SJSA1 (cell line): ENCODE data around the gene PPP2R2B. TPM values are rescaled to one million over a fixed set of nuclear protein-coding genes. Genes with fewer than 3 reads are reported as not detected.

Experiments
- DNase-seq, 2 experiments: peaks; one replicate each; pipeline ENCODE4 v3.0.0-alpha.2; 2015 to 2020; ENCODE audit warnings: low spot score in 2 of 2, low read depth in 1 of 2
- H3K27ac ChIP-seq: fragments of 250-450 bp; sonication (Bioruptor Pico); 2 replicates; pipeline ENCODE4 v1.5.1; 2020; ENCODE audit warnings: mild to moderate bottlenecking, moderate library complexity
- H3K27me3 ChIP-seq: fragments of 250-450 bp; sonication (Bioruptor Pico); replicated peaks from 2 replicates; pipeline ENCODE4 v1.5.1; 2020; ENCODE audit warnings: mild to moderate bottlenecking, moderate library complexity
- H3K36me3 ChIP-seq: fragments of 250-450 bp; sonication (Bioruptor Pico); 2 replicates; pipeline ENCODE4 v1.5.1; 2020; ENCODE audit warnings: mild to moderate bottlenecking
- H3K4me1 ChIP-seq: fragments of 250-450 bp; sonication (Bioruptor Pico); replicated peaks from 2 replicates; pipeline ENCODE4 v1.6.1; 2021; ENCODE audit warnings: mild to moderate bottlenecking
- H3K4me3 ChIP-seq: fragments of 250-450 bp; sonication (Bioruptor Pico); 2 replicates; pipeline ENCODE4 v1.5.1; 2020; ENCODE audit warnings: mild to moderate bottlenecking
- H3K9me3 ChIP-seq: fragments of 250-450 bp; sonication (Bioruptor Pico); replicated peaks from 2 replicates; pipeline ENCODE4 v1.5.1; 2020; ENCODE audit warnings: mild to moderate bottlenecking
- total RNA-seq: library from RNA; depleted of rRNA; stranded (reverse); fragments of >200 nt; shearing (Covaris generic); gene quantifications from 2 replicates; pipeline ENCODE4 v1.2.3, GENCODE V29; 2014

The PPP2R2B gene
- total RNA-seq, 1 experiment from 2014 or later = 0.13 TPM

DNA sequence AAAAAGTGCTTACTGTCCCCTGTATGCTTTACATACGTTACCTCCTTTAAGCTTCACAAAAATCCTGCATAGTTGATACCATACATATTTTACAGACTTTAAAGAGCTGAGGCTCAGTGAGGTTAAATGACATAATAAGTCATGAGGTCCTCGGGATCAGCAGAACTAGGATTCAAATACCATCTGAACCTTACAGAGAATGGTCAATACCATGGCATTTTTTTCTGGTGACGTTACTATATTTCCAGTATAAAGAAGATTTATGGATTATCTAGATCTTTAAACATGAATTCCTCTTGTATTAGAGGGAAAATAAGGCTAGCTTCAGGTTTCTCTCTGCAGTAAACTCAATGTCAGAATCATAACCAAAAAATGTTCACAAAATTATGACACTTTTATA is 208.9 kb downstream of the PPP2R2B start:
- Histone ChIP-seq H3K9me3 (no peaks in the 10 kb centered on the region), H3K27ac (no peak overlapping the region), H3K4me3 (no peak overlapping the region), H3K36me3 (no peaks in the 10 kb centered on the region), H3K4me1 (no peaks in the 10 kb centered on the region), H3K27me3 (0 out of 2 replicates have a peak, but pooled peaks cover 8% of the 10 kb centered on the region)
- no peak for DNase-seq

DNA sequence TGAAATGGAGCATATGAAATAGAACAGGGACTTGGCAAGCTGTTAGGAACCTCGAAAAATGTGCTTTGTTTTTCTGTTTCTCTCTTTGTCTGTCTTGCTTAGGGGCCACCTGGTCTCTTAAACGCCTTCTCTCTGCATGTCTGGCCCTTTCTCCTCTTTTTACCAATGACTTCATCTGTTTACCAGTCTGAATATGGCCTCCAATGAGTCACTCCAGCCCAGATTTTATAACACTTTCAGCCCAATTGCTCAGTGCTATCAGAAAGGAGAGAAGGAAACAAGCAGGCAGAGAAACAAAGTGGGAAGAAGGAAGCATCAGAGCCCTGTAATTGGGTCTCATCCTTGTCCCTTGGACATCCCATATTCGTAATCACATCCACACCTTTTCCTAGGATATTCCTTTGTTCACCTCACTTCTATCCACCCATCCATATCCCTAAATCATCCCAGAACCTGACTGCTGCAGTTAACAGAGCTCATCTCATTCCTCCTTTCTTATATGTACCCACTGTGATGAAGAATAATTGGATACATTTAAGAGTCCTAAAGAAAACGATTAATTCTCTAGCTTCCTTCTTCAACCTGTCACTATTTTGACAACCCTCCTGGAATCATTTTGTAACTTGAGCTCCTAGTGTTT is 210.8 kb downstream of the PPP2R2B start:
- Histone ChIP-seq H3K27me3 (0 out of 2 replicates have a peak, but pooled peaks cover 8% of the 10 kb centered on the region), H3K36me3 (no peaks in the 10 kb centered on the region), H3K27ac (no peak overlapping the region), H3K9me3 (no peaks in the 10 kb centered on the region), H3K4me3 (no peak overlapping the region), H3K4me1 (no peaks in the 10 kb centered on the region)
- DNase-seq = peak in 1 of 2 experiments; percentile 9

DNA sequence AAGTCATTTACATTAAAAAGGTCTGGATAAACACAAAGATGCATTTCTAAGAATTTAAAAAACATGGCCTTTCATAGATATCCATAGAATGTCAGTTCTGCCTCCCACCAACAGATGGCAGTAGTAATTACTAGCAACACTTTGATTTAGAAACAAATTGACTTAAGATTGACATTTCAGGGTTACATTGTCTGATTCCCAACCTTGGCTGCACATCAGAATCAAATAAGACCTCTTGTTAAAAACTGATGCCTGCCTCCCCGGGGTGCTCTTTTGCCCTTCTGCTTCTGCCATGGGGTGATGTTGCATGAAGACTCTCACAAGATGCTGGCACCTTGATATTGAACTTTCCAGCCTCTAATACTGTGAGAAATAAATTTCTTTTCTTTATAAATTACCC is 216.3 kb downstream of the PPP2R2B start:
- peak in 1 of 2 experiments; percentile 46 for DNase-seq
- Histone ChIP-seq H3K4me3 (no peak overlapping the region), H3K4me1 (no peaks in the 10 kb centered on the region), H3K27me3 (no peaks in the 10 kb centered on the region), H3K27ac (no peak overlapping the region), H3K9me3 (no peaks in the 10 kb centered on the region), H3K36me3 (no peaks in the 10 kb centered on the region)

DNA sequence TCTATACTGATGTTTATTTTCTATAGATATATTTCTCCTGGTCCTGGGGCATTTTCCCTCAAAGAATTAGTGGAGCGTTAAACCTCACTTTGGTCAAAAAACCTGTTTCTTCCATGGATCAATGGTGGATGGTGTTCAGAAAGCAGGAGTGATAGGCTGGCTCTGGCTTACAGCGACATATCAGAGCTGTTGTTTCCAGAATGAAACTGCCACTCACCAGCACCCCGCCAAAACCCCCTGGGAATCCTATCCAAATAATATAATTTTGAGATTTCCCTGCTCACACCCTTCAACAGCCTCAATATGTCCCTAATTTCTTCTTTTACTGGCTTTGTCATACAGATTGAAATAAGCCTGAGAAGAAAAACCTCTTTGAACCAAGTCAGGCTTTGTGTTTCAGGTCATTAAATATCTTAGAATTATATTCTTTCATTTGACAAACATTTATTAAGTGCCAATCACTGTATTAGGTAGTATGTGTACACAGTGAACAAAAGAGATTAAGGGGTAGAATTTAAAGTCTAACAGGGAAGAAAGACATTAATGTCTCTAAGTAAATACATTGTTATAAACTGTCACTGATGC is 218.1 kb downstream of the PPP2R2B start:
- DNase-seq = no peak
- H3K36me3 ChIP-seq = no peaks in the 10 kb centered on the region
- no peaks in the 10 kb centered on the region for H3K9me3 ChIP-seq
- no peak overlapping the region for H3K4me3 ChIP-seq
- no peak overlapping the region for H3K27ac ChIP-seq
- no peaks in the 10 kb centered on the region for H3K27me3 ChIP-seq
- H3K4me1 ChIP-seq = no peaks in the 10 kb centered on the region

DNA sequence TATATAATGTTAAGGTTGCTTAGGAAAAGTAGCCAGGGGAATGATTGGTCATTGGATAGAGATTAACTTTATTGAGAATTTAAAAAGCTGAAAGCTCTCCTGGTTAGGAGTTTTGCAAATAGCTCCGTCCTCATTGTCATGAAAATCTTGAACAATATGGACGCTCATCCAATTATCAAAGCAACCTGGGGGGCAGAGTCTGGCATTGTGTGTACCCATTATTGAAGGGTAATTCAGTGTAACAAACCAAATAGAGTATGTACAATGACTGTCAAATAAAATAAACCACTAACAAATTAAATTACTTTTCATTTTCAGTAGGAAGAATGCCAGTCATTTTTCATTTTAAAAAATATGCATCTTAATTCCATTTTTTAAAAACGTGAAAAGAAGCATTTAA is 218.6 kb downstream of the PPP2R2B start:
- Histone ChIP-seq H3K4me3 (no peak overlapping the region), H3K4me1 (no peaks in the 10 kb centered on the region), H3K27ac (no peak overlapping the region), H3K9me3 (no peaks in the 10 kb centered on the region), H3K27me3 (no peaks in the 10 kb centered on the region), H3K36me3 (no peaks in the 10 kb centered on the region)
- no peak for DNase-seq

DNA sequence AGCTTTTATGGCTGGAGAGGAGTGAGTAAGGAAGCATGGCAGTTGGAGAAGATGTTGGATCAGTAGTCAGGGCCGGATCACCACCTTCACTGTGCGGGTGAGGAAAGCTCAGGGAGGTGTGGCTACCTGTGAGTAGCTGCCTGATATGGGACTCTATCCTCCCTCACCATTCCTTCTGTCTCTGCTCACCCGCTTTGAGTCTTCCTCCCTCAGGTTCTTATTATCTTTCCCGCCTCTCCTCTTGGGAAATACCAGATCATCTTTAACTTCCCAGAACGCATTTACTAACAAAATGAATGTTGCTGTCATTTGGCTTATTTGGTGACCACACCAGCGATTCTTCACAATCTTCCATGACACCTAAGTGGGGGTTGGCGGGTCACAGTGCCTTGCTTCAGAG is 221.9 kb downstream of the PPP2R2B start:
- H3K27ac ChIP-seq = no peak overlapping the region
- H3K36me3 ChIP-seq = no peaks in the 10 kb centered on the region
- H3K27me3 ChIP-seq = 0 out of 2 replicates have a peak, but pooled peaks cover 4% of the 10 kb centered on the region
- no peak for DNase-seq
- H3K9me3 ChIP-seq = no peaks in the 10 kb centered on the region
- no peaks in the 10 kb centered on the region for H3K4me1 ChIP-seq
- H3K4me3 ChIP-seq = no peak overlapping the region

DNA sequence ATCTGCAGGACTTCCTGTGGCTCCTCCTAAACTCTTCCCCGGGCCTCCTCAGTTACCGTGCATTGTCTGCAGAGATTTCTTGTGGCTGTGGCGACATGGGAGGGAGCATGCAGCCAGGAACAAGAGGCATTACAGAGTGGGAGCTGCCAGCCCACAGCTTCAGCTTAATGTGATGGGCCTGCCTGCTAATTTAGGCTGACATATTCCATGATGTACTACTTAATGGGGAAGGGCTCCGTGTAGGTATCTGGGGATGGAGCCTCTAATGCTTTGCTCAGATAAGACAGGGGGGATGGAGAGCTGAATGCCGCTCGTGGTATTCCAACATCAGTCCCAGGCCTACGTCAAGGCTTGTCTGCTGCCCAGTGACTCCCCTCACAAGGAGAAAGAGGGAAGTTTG is 225.0 kb downstream of the PPP2R2B start:
- Histone ChIP-seq H3K4me3 (no peak overlapping the region), H3K27ac (no peak overlapping the region), H3K36me3 (no peaks in the 10 kb centered on the region), H3K27me3 (0 out of 2 replicates have a peak, but pooled peaks cover 4% of the 10 kb centered on the region), H3K9me3 (no peaks in the 10 kb centered on the region), H3K4me1 (no peaks in the 10 kb centered on the region)
- no peak for DNase-seq

DNA sequence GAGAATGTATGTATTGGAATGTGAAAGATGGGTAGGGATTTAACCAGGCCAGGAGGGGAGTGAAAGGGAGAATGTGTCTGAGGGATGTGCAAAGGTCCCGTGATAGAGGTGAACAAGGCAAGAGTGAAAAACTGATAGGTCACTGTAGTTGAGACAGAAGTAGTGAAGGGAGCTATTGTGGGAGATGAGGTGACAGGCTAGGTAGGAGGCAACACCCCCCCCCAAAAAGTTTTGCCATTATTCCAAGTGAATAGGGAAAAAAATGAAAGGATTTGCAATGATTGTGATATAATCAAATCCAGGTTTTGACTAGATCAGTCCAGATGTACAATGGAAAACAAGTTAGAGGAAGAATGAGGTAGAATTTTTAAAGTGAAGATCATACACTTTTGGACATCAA is 226.0 kb downstream of the PPP2R2B start:
- 0 out of 2 replicates have a peak, but pooled peaks cover 4% of the 10 kb centered on the region for H3K27me3 ChIP-seq
- H3K4me3 ChIP-seq = no peak overlapping the region
- no peaks in the 10 kb centered on the region for H3K36me3 ChIP-seq
- H3K9me3 ChIP-seq = no peaks in the 10 kb centered on the region
- H3K27ac ChIP-seq = no peak overlapping the region
- DNase-seq = no peak
- H3K4me1 ChIP-seq = no peaks in the 10 kb centered on the region

DNA sequence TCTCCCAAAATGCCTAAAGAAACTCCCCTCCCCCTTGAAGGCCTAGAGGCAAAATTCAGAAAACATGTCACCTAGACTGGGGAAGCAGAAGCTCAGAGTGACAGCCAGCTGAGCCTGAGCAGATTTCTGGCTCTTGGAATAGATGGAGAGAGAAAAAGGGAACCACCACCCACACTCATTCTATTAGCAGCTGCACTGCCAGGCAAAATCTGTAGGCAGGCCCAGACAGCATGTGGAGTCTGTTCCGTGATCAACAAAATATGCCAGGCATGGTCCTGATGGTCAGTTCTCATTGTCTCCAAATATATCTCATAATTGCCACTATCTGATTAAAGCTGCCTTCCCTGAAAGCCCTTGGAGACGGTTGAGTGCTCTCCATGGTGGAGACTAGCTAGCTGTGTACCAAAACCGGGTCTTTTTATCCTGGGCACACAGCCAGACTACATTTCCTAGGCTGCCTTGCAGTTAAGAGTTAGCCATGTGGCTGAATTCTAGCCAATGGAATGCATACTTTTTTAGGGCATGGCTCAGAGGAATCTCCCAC is 230.8 kb downstream of the PPP2R2B start:
- Histone ChIP-seq H3K27ac (no peak overlapping the region), H3K4me1 (no peaks in the 10 kb centered on the region), H3K36me3 (no peaks in the 10 kb centered on the region), H3K4me3 (no peak overlapping the region), H3K9me3 (no peaks in the 10 kb centered on the region), H3K27me3 (no peaks in the 10 kb centered on the region)
- DNase-seq = no peak

DNA sequence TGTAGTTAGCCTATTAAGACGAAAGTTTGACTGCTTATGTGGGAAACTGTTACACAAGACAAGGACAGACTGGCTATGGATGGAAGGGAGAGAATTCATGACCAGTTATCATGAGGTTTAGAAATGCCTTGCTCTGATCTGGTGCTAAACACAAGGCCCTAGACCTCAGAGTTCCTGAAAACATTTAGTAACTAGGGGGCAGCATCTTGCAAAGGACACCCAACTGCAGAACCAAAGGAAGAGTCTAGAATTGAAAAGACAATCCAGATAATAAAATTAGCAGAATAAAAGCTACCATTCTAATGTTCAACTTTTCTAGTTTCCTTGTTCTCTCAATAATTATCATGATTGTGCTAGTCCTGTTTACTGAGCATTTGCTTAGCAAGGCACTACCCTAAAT is 232.1 kb downstream of the PPP2R2B start:
- no peak overlapping the region for H3K4me3 ChIP-seq
- H3K4me1 ChIP-seq = no peaks in the 10 kb centered on the region
- H3K27ac ChIP-seq = no peak overlapping the region
- H3K36me3 ChIP-seq = no peaks in the 10 kb centered on the region
- H3K9me3 ChIP-seq = no peaks in the 10 kb centered on the region
- DNase-seq = no peak
- no peaks in the 10 kb centered on the region for H3K27me3 ChIP-seq

DNA sequence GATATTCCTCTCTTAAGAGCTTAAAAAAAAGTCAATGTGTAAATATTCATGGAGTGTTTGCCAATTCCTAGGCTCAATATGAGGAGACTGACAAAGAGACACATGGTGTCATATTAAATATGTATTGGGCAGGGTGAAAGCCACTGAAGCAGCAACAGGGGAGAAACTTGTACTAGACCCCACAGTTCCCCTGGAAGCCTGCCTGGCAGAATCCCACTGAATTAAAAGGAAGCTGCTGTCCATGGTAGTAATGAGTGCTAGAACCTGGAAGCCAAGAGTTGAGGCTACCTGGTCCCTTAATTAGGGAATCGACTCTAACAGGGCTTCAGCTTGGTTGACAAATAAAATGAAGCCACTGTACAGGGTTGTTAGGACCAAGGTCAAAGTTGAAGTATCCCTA is 233.2 kb downstream of the PPP2R2B start:
- no peak overlapping the region for H3K27ac ChIP-seq
- H3K4me1 ChIP-seq = no peaks in the 10 kb centered on the region
- no peak overlapping the region for H3K4me3 ChIP-seq
- H3K9me3 ChIP-seq = no peaks in the 10 kb centered on the region
- DNase-seq = no peak
- no peaks in the 10 kb centered on the region for H3K27me3 ChIP-seq
- no peaks in the 10 kb centered on the region for H3K36me3 ChIP-seq

DNA sequence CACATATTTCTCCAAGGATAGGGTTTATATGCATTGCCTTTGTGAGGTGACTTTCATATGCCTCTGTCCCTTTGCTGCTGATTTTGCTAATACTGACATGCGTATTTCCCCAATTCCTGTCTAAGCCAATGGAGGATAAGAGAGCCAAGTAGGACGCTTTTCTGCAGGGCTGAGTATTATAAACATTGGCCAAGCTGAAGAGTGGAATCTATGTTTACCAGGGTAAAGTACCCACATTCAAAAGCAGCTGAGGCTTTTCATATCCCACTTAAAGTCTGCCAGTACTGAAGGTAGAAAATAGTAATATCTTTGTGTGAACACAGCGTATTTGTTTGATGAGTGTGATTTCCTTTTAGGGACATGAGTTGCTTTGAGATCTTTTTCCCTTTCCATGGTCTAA is 233.7 kb downstream of the PPP2R2B start:
- Histone ChIP-seq H3K4me1 (no peaks in the 10 kb centered on the region), H3K27me3 (no peaks in the 10 kb centered on the region), H3K27ac (no peak overlapping the region), H3K4me3 (no peak overlapping the region), H3K9me3 (no peaks in the 10 kb centered on the region), H3K36me3 (no peaks in the 10 kb centered on the region)
- no peak for DNase-seq

DNA sequence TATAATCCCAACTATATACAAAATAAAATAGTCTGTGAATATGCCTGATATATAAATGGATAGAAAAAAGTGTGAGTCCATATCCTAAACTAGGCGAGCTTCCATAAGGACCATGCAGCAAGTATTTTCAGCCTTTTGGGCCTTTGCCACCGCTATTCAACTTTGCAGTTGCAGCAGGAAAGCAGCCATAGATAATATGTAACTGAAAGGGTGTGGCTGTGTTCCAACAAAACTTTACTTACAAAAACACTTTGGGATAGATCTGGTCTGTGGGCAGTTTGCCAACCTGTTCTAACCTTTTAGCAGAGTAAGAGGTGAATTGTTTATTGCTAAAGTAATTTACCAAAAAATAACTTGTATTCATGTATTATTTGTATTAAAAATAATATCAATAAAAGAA is 234.8 kb downstream of the PPP2R2B start:
- Histone ChIP-seq H3K4me1 (no peaks in the 10 kb centered on the region), H3K4me3 (no peak overlapping the region), H3K27ac (no peak overlapping the region), H3K27me3 (no peaks in the 10 kb centered on the region), H3K36me3 (no peaks in the 10 kb centered on the region), H3K9me3 (no peaks in the 10 kb centered on the region)
- DNase-seq = no peak

DNA sequence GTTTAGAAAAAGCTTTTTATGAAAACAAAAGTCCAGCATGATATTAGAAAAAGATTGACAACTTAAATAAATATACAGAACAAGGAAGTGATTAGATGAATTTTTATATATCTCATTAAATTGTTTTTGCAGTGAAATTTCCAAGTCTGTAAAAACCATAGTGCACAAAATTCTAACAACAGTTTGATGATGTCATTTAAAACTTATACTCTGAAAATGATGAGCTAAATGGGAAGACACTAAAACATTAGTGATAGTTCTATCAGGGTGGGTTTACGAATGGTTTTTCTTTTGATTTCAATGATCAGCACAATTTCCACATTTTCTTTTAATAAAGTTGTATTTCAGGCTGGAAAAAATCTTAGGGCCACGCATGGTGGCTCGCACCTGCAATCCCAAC is 236.1 kb downstream of the PPP2R2B start:
- H3K27ac ChIP-seq = no peak overlapping the region
- no peak for DNase-seq
- H3K4me3 ChIP-seq = no peak overlapping the region
- H3K4me1 ChIP-seq = no peaks in the 10 kb centered on the region
- H3K27me3 ChIP-seq = peaks cover 3% of the 10 kb centered on the region; the same call in 1 of the 2 replicates
- H3K36me3 ChIP-seq = no peaks in the 10 kb centered on the region
- H3K9me3 ChIP-seq = no peaks in the 10 kb centered on the region
